H1 (cell line): ENCODE data around the gene TESMIN. TPM values are rescaled to one million over a fixed set of nuclear protein-coding genes. Genes with fewer than 3 reads are reported as not detected.
A peak's percentile ranks its signal among the peaks of the same experiment; 100 is the strongest.

Experiments used
- CTCF ChIA-PET: fragments of 300-600 bp; sonication (Branson Sonifier 250); formaldehyde crosslinking; loops from one replicate; lab custom pipeline; 2021; ENCODE audit not compliant: partially characterized antibody; lab: Charles Lee
- POLR2A ChIA-PET: fragments of 300-600 bp; sonication (Branson Sonifier 250); formaldehyde crosslinking; loops from one replicate; lab custom pipeline; 2021; ENCODE audit warnings: inconsistent platforms; ENCODE audit not compliant: partially characterized antibody; lab: Charles Lee
- DNase-seq, 2 experiments: peaks; one replicate each; pipeline versions ENCODE4 v3.0.0 to v3.0.0-alpha.2; 2010 to 2022; ENCODE audit warnings: low spot score in 2 of 2, low read depth in 1 of 2, mixed read lengths in 1 of 2
- FAIRE-seq: peaks from 2 replicates; lab custom pipeline; 2011; peaks lifted over from hg19 to GRCh38; lab: Jason Lieb, UNC
- H2AFZ ChIP-seq: 2 replicates; pipeline ENCODE4 v1.8.1; 2012; ENCODE audit warnings: low read length, inconsistent platforms
- H2AK5ac ChIP-seq: 2 replicates; pipeline ENCODE4 v1.6.1; 2013; ENCODE audit warnings: low read depth, low read length
- H2BK120ac ChIP-seq: replicated peaks from 2 replicates; pipeline ENCODE3; 2013; ENCODE audit warnings: low read depth, low read length, inconsistent platforms
- H2BK12ac ChIP-seq: 2 replicates; pipeline ENCODE4 v1.6.1; 2013; ENCODE audit warnings: low read depth, low read length
- H2BK15ac ChIP-seq: 2 replicates; pipeline ENCODE4 v1.6.1; 2013; ENCODE audit warnings: low read length
- H2BK20ac ChIP-seq: 2 replicates; pipeline ENCODE4 v1.6.1; 2013; ENCODE audit warnings: low read length
- H2BK5ac ChIP-seq: 2 replicates; pipeline ENCODE4 v1.6.1; 2013; ENCODE audit warnings: low read depth, low read length
- H3K14ac ChIP-seq: 2 replicates; pipeline ENCODE4 v1.6.1; 2013; ENCODE audit warnings: inconsistent platforms; ENCODE audit not compliant: insufficient read length
- H3K18ac ChIP-seq: 2 replicates; pipeline ENCODE4 v1.6.1; 2013; ENCODE audit warnings: low read length; ENCODE audit errors: extremely low read depth
- H3K23ac ChIP-seq: 2 replicates; pipeline ENCODE4 v1.6.1; 2013; ENCODE audit warnings: inconsistent platforms; ENCODE audit not compliant: insufficient read length
- H3K23me2 ChIP-seq: 2 replicates; pipeline ENCODE4 v1.6.1; 2013; ENCODE audit warnings: low read depth, low read length
- H3K27ac ChIP-seq: 2 replicates; pipeline ENCODE4 v1.6.1; 2011; ENCODE audit warnings: low read depth, low read length, inconsistent platforms
- H3K27me3 ChIP-seq, 4 experiments: replicated peaks in 1 of 4; 1 replicate in 1 of 4; 2 replicates in 3 of 4; pipeline versions ENCODE4 v1.6.1 to v1.8.1; 2011 to 2013; ENCODE audit warnings: low read length in 3 of 4, mild to moderate bottlenecking in 3 of 4, inconsistent platforms in 2 of 4, mixed read lengths in 2 of 4, moderate library complexity in 1 of 4; ENCODE audit not compliant: control insufficient read depth in 3 of 4, insufficient read depth in 3 of 4; ENCODE audit errors: extremely low read depth in 1 of 4
- H3K36me3 ChIP-seq, 4 experiments: 2 replicates each; pipeline versions ENCODE4 v1.6.1 to v1.8.1; 2011 to 2013; ENCODE audit warnings: mild to moderate bottlenecking in 4 of 4, low read length in 3 of 4, moderate library complexity in 2 of 4, control low read depth in 1 of 4, inconsistent platforms in 1 of 4; ENCODE audit not compliant: insufficient read depth in 4 of 4, control insufficient read depth in 2 of 4
- H3K4ac ChIP-seq: replicated peaks from 2 replicates; pipeline ENCODE3; 2013; ENCODE audit warnings: low read length, low read depth, mixed read lengths, inconsistent platforms; ENCODE audit not compliant: insufficient read length
- H3K4me1 ChIP-seq, 4 experiments: replicated peaks in 1 of 4; 1 replicate in 1 of 4; 2 replicates in 3 of 4; pipeline versions ENCODE4 v1.6.1 to v1.8.1; 2011 to 2013; ENCODE audit warnings: low read length in 3 of 4, inconsistent platforms in 2 of 4, mixed read lengths in 1 of 4; ENCODE audit not compliant: insufficient read depth in 4 of 4, control insufficient read depth in 3 of 4
- H3K4me2 ChIP-seq, 2 experiments: 2 replicates each; pipeline versions ENCODE4 v1.6.1 to v1.8.1; 2011 to 2013; ENCODE audit warnings: low read depth in 2 of 2, low read length in 2 of 2, control low read depth in 1 of 2, inconsistent platforms in 1 of 2, mild to moderate bottlenecking in 1 of 2; ENCODE audit not compliant: insufficient read depth in 1 of 2
- H3K4me3 ChIP-seq, 4 experiments: fragments of 200-600, 300-600 bp in 1 of 4; sonication (generic), shearing (Covaris generic), sonication (Bioruptor Twin) in 1 of 4; 2 replicates each; pipeline versions ENCODE4 v1.5.1 to v1.8.1; 2011 to 2016; ENCODE audit warnings: low read length in 4 of 4, low read depth in 3 of 4, control low read depth in 2 of 4, inconsistent platforms in 2 of 4, mild to moderate bottlenecking in 2 of 4, mixed read lengths in 1 of 4, moderate library complexity in 1 of 4; ENCODE audit not compliant: insufficient read depth in 2 of 4; ENCODE audit errors: extremely low read depth in 1 of 4
- H3K56ac ChIP-seq: replicated peaks from 2 replicates; pipeline ENCODE3; 2013; ENCODE audit warnings: low read depth, mild to moderate bottlenecking, mixed read lengths, low read length, inconsistent platforms; ENCODE audit not compliant: insufficient read length
- H3K79me1 ChIP-seq: 2 replicates; pipeline ENCODE4 v1.6.1; 2013; ENCODE audit warnings: low read depth, low read length, control low read depth
- H3K79me2 ChIP-seq, 2 experiments: 2 replicates each; pipeline versions ENCODE4 v1.6.1 to v1.8.1; 2012 to 2013; ENCODE audit warnings: low read length in 2 of 2, mild to moderate bottlenecking in 2 of 2, inconsistent platforms in 1 of 2; ENCODE audit not compliant: insufficient read depth in 2 of 2, control insufficient read depth in 1 of 2
- H3K9ac ChIP-seq, 4 experiments: replicated peaks in 1 of 4; 1 replicate in 1 of 4; 2 replicates in 3 of 4; pipeline versions ENCODE4 v1.6.1 to v1.8.1; 2011 to 2013; ENCODE audit warnings: low read depth in 3 of 4, low read length in 3 of 4, control low read depth in 2 of 4, mild to moderate bottlenecking in 2 of 4, moderate library complexity in 2 of 4, inconsistent platforms in 1 of 4; ENCODE audit errors: extremely low read depth in 1 of 4
- H3K9me3 ChIP-seq, 2 experiments: 2 replicates each; pipeline versions ENCODE4 v1.6.1 to v1.8.1; 2012 to 2013; ENCODE audit warnings: mild to moderate bottlenecking in 2 of 2, moderate library complexity in 2 of 2, control low read depth in 1 of 2, inconsistent platforms in 1 of 2, low read depth in 1 of 2, low read length in 1 of 2, mixed read lengths in 1 of 2; ENCODE audit not compliant: insufficient read depth in 2 of 2
- H4K20me1 ChIP-seq, 2 experiments: replicated peaks in 1 of 2; 2 replicates each; pipeline versions ENCODE3 to v1.8.1; 2011 to 2013; ENCODE audit warnings: inconsistent platforms in 2 of 2, low read length in 2 of 2, mild to moderate bottlenecking in 1 of 2; ENCODE audit not compliant: insufficient read depth in 2 of 2, control insufficient read depth in 1 of 2
- H4K5ac ChIP-seq: 2 replicates; pipeline ENCODE4 v1.6.1; 2013; ENCODE audit warnings: low read length, low read depth, mixed read lengths, inconsistent platforms; ENCODE audit not compliant: insufficient read length
- H4K8ac ChIP-seq: 2 replicates; pipeline ENCODE4 v1.8.0; 2013; ENCODE audit warnings: mild to moderate bottlenecking, moderate library complexity, low read length, inconsistent platforms; ENCODE audit not compliant: insufficient read depth; ENCODE audit errors: extremely low read depth
- H4K91ac ChIP-seq: replicated peaks from 2 replicates; pipeline ENCODE3; 2013; ENCODE audit warnings: low read length, mixed read lengths, inconsistent platforms; ENCODE audit not compliant: insufficient read length
- CTBP2 ChIP-seq: IDR thresholded peaks from 2 replicates; pipeline ENCODE4 v1.7.0; 2011; ENCODE audit warnings: borderline replicate concordance, mild to moderate bottlenecking, moderate library complexity, mixed read lengths, low read length; ENCODE audit not compliant: insufficient read depth, insufficient read length
- YY1 ChIP-seq: IDR thresholded peaks from 2 replicates; pipeline ENCODE4 v1.6.1; 2011; ENCODE audit warnings: low read depth, mild to moderate bottlenecking, low read length
- WGBS, 2 experiments: shearing (Covaris generic) in 1 of 2; methylation state at CpG; one replicate each; pipeline versions ENCODE4 v1.1.6 to v1.1.7; 2013 to 2015; ENCODE audit warnings: low lambda C conversion rate in 2 of 2, mixed read lengths in 2 of 2, inconsistent platforms in 1 of 2, low coverage in 1 of 2, missing lambda C conversion rate in 1 of 2; ENCODE audit not compliant: insufficient replicate concordance in 2 of 2, insufficient coverage in 1 of 2, insufficient read length in 1 of 2; ENCODE audit errors: extremely low coverage in 1 of 2, missing lambda C conversion rate in 1 of 2; 5-methylcytosine and 5-hydroxymethylcytosine counted together
- polyA plus RNA-seq, 7 experiments: library from polyadenylated mRNA; depleted of rRNA in 3 of 7; stranded (reverse) in 5 of 7; unstranded in 2 of 7; fragments of >200 nt in 5 of 7; fragments of 200-250 nt in 2 of 7; gene quantifications; 1 replicate in 5 of 7; 2 replicates in 1 of 7; 4 replicates in 1 of 7; pipeline versions ENCODE4 v1.2.1 to v1.2.3, GENCODE V29; 2011 to 2013; ENCODE audit warnings: missing spikeins in 2 of 7, mixed read lengths in 2 of 7
- total RNA-seq: library from RNA; stranded (reverse); fragmentation: NEBNext Ultra II Directional; extraction: Animal tissue kit (Norgen Biotek cat#: 25700); gene quantifications from 2 replicates; pipeline ENCODE4 v1.2.1, GENCODE V29; 2021

TESMIN gene
- total and polyA plus RNA-seq, 2 of the 8 experiments (the other 6 are each of a cell fraction or from before 2014, with no cell fraction given), result 22.6 to 61.1 TPM

DNA sequence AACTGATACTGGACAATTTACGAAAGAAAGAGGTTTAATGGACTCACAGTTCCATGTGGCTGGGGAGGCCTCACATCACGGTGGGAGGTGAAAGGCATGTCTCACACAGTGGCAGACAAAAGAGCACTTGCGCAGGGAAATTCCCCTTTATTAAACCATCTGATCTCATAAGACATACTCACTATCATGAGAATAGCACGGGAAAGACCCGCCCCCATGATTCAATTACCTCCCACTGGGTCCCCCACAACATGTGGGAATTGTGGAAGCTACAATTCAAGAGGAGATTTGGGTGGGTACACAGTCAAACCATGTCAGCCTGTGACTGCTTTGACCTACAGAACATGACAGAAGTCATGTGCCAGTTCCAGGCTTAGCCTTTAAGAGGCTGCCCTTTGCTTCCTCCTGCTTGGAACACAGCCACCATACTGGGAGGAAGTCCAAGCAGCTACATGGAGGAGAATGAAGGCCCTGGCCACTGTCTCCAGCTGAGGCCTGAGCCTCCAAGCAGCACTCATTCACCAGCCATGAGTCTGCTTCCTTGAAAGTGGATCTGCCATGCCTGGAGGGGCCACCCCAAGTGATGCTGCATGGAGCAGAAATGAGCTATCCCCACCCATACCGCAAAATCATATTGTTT, 77.9 kb downstream of the TESMIN start:
- CTCF ChIA-PET, result interaction anchor here (0.7 to 1.2 kb wide), 9 partner anchors 8 to 290 kb away, joined by 3 to 4 read pairs (median 3); partner anchors contain the start of gene GAL

More for the DNA sequence above, 77.9 kb downstream of the TESMIN start:
- no peak for TF ChIP-seq CTBP2
- TF ChIP-seq YY1, result 0 out of 2 replicates have a peak, but pooled peaks have one; percentile 26
- no peaks in the 10 kb centered on the region for H3K79me1 ChIP-seq
- H4K8ac ChIP-seq, result no peak overlapping the region
- H3K79me2 ChIP-seq, result no peaks in the 10 kb centered on the region
- H3K56ac ChIP-seq, result no peak overlapping the region
- H3K23me2 ChIP-seq, result no peaks in the 10 kb centered on the region
- FAIRE-seq (no peak), DNase-seq (no peak)
- H3K4ac ChIP-seq, result no peak overlapping the region
- H3K4me2 ChIP-seq, result no peak overlapping the region
- WGBS, 2 experiments, result 89% methylated on average over 6 of the region's 6 CpGs; no CpG with 5 or more reads in 1 of the 2 experiments
- H2BK5ac ChIP-seq, result no peak overlapping the region
- H4K91ac ChIP-seq, result peak overlapping the region; percentile 26
- POLR2A ChIA-PET, result interaction anchor here (1.1 to 2.2 kb wide), 2 partner anchors 10 to 14 kb away, joined by 3 to 10 read pairs; partner anchors contain the start of gene GAL
- no peaks in the 10 kb centered on the region for H3K9me3 ChIP-seq
- no peak overlapping the region for H2AK5ac ChIP-seq
- no peak overlapping the region for H2BK15ac ChIP-seq
- H3K27ac ChIP-seq, result no peak overlapping the region
- H3K4me1 ChIP-seq, result peaks cover 0 to 6% (median 2%) of the 10 kb centered on the region in 4 experiments; a peak in 3 of 7 replicates
- H3K27me3 ChIP-seq, result no peaks in the 10 kb centered on the region; a peak in 2 of 7 replicates
- no peak overlapping the region for H3K14ac ChIP-seq
- H3K4me3 ChIP-seq, result no peak overlapping the region
- no peaks in the 10 kb centered on the region; a peak in 1 of 8 replicates for H3K36me3 ChIP-seq
- H2BK120ac ChIP-seq, result no peak overlapping the region
- H3K18ac ChIP-seq, result peak overlapping the region; percentile 48; the same call in 1 of the 2 replicates
- no peak overlapping the region for H3K9ac ChIP-seq
- H2AFZ ChIP-seq, result no peak overlapping the region
- H2BK12ac ChIP-seq, result no peak overlapping the region
- peak overlapping the region; percentile 80; the same call in 1 of the 2 replicates for H2BK20ac ChIP-seq
- no peak overlapping the region for H3K23ac ChIP-seq
- no peaks in the 10 kb centered on the region for H4K20me1 ChIP-seq
- H4K5ac ChIP-seq, result no peak overlapping the region
